Stimulated activated CD8-positive, alpha-beta memory T cell treated with anti-CD3 and anti-CD28 coated beads, Interleukin-15, amount 100 ng/mL, for 48 hours (primary cell): ENCODE measurements around the gene PRSS23.
"Not testable (repeated sequence)": the region's sequence is repeated elsewhere in the genome, so short reads cannot be mapped to it uniquely, and the experiment has no call there.

Experiments
- DNase-seq, 2 donors: peaks; one replicate each; pipeline ENCODE4 v3.0.0-alpha.2; 2020; ENCODE audit warnings: low read depth in 2 of 2

The PRSS23 gene

GRCh38 chr11:86812981-86813380 lies 12.6 kb downstream of the PRSS23 start:
- no peak for DNase-seq

- no peak for DNase-seq
Measured at GRCh38 chr11:86814775-86815174, 14.4 kb downstream of the PRSS23 start.

GRCh38 chr11:86815726-86816125 lies 15.4 kb downstream of the PRSS23 start:
- DNase-seq: no peak

- no peak for DNase-seq
Measured at GRCh38 chr11:86816251-86816726, 15.9 kb downstream of the PRSS23 start.

GRCh38 chr11:86818462-86819192 lies 18.3 kb downstream of the PRSS23 start:
- DNase-seq: no peak

- DNase-seq: not testable (repeated sequence)
Measured at GRCh38 chr11:86824139-86824538, 23.8 kb downstream of the PRSS23 start.

GRCh38 chr11:86834376-86834775 lies 34.0 kb downstream of the PRSS23 start:
- DNase-seq: not testable (repeated sequence)

- DNase-seq: not testable (repeated sequence)
Measured at GRCh38 chr11:86844762-86845508, 44.6 kb downstream of the PRSS23 start.

GRCh38 chr11:86848132-86848531 lies 47.8 kb downstream of the PRSS23 start:
- DNase-seq: no peak

GRCh38 chr11:86849679-86850078 lies 49.3 kb downstream of the PRSS23 start:
- DNase-seq: no peak
